KMS-11 (cell line): ENCODE results near the gene GLP2R.

Experiments used
- H2AFZ ChIP-seq: fragments of 200-600 bp; sonication (generic); 2 replicates; pipeline ENCODE4 v1.6.1; 2016; ENCODE audit warnings: antibody characterized with exemption, mixed run types, low read depth
- H3K27ac ChIP-seq: fragments of 200-600 bp; sonication (generic); 2 replicates; pipeline ENCODE4 v1.6.1; 2016; ENCODE audit warnings: mild to moderate bottlenecking, mixed run types
- H3K27me3 ChIP-seq: fragments of 200-600 bp; sonication (generic); 2 replicates; pipeline ENCODE4 v1.6.1; 2017; ENCODE audit warnings: mild to moderate bottlenecking, low read depth, mixed run types, moderate library complexity; ENCODE audit not compliant: insufficient read depth
- H3K36me3 ChIP-seq: fragments of 200-600 bp; sonication (generic); 2 replicates; pipeline ENCODE4 v1.6.1; 2017; ENCODE audit warnings: mild to moderate bottlenecking, mixed run types; ENCODE audit not compliant: insufficient read depth
- H3K4me1 ChIP-seq: fragments of 200-600 bp; sonication (generic); 2 replicates; pipeline ENCODE4 v1.6.1; 2016; ENCODE audit warnings: mild to moderate bottlenecking, low read depth, mixed run types; ENCODE audit not compliant: poor library complexity, severe bottlenecking
- H3K4me2 ChIP-seq: fragments of 200-600 bp; sonication (generic); 2 replicates; pipeline ENCODE4 v1.7.0; 2016; ENCODE audit warnings: mild to moderate bottlenecking, mixed run types
- H3K4me3 ChIP-seq: fragments of 200-600 bp; sonication (generic); IDR thresholded peaks from 2 replicates; pipeline ENCODE4 v1.6.1; 2017; ENCODE audit warnings: low read depth, low read length, mixed read lengths; ENCODE audit not compliant: insufficient read depth
- H3K79me2 ChIP-seq: fragments of 200-600 bp; sonication (generic); 2 replicates; pipeline ENCODE4 v1.6.1; 2016; ENCODE audit warnings: low read depth, mixed run types; ENCODE audit not compliant: insufficient read depth
- H3K9ac ChIP-seq: fragments of 200-600 bp; sonication (generic); 2 replicates; pipeline ENCODE4 v1.6.1; 2016; ENCODE audit warnings: mild to moderate bottlenecking, mixed run types
- H4K20me1 ChIP-seq: fragments of 200-600 bp; sonication (generic); 2 replicates; pipeline ENCODE4 v1.6.1; 2016; ENCODE audit warnings: mild to moderate bottlenecking, mixed run types; ENCODE audit not compliant: insufficient read depth
- CTCF ChIP-seq: fragments of 200-600 bp; sonication (generic); conservative IDR thresholded peaks from 2 replicates; pipeline ENCODE4 v1.6.1; 2017; ENCODE audit warnings: low read depth, mild to moderate bottlenecking, antibody characterized with exemption, low read length, moderate library complexity, mixed read lengths

The GLP2R gene

GRCh38 chr17:9907131-9907530 is 81.4 kb downstream of the GLP2R start:
- Histone ChIP-seq H3K4me3 (no peak overlapping the region), H3K79me2 (no peaks in the 10 kb centered on the region), H3K27ac (no peak overlapping the region), H3K4me1 (no peaks in the 10 kb centered on the region), H3K9ac (no peak overlapping the region), H2AFZ (no peak overlapping the region), H3K4me2 (no peak overlapping the region), H4K20me1 (no peaks in the 10 kb centered on the region), H3K27me3 (no peaks in the 10 kb centered on the region), H3K36me3 (no peaks in the 10 kb centered on the region)
- no peak for TF ChIP-seq CTCF

- Histone ChIP-seq H3K4me1 (no peaks in the 10 kb centered on the region), H3K4me3 (no peak overlapping the region), H3K27ac (no peak overlapping the region), H3K4me2 (no peak overlapping the region), H3K9ac (no peak overlapping the region), H2AFZ (no peak overlapping the region), H3K36me3 (no peaks in the 10 kb centered on the region), H3K79me2 (no peaks in the 10 kb centered on the region), H4K20me1 (no peaks in the 10 kb centered on the region), H3K27me3 (no peaks in the 10 kb centered on the region)
- no peak for TF ChIP-seq CTCF
Measured at GRCh38 chr17:9907883-9908648, 82.3 kb downstream of the GLP2R start.

GRCh38 chr17:9908649-9909042 is 82.9 kb downstream of the GLP2R start:
- Histone ChIP-seq H2AFZ (no peak overlapping the region), H3K4me3 (no peak overlapping the region), H3K36me3 (no peaks in the 10 kb centered on the region), H3K4me1 (no peaks in the 10 kb centered on the region), H3K27me3 (no peaks in the 10 kb centered on the region), H4K20me1 (no peaks in the 10 kb centered on the region), H3K4me2 (no peak overlapping the region), H3K27ac (no peak overlapping the region), H3K79me2 (no peaks in the 10 kb centered on the region), H3K9ac (no peak overlapping the region)
- no peak for TF ChIP-seq CTCF

- H3K4me3 ChIP-seq: no peak overlapping the region
- no peaks in the 10 kb centered on the region for H3K79me2 ChIP-seq
- H2AFZ ChIP-seq: no peak overlapping the region
- H3K4me2 ChIP-seq: no peak overlapping the region
- no peaks in the 10 kb centered on the region for H4K20me1 ChIP-seq
- H3K9ac ChIP-seq: no peak overlapping the region
- no peaks in the 10 kb centered on the region for H3K27me3 ChIP-seq
- H3K4me1 ChIP-seq: no peaks in the 10 kb centered on the region
- no peaks in the 10 kb centered on the region for H3K36me3 ChIP-seq
- H3K27ac ChIP-seq: no peak overlapping the region
- TF ChIP-seq CTCF: no peak
Measured at GRCh38 chr17:9911089-9911488, 85.4 kb downstream of the GLP2R start.
